HFF-Myc (cell line): ENCODE results near the gene TDRD7.

Experiments used
- DNase-seq: peaks from one replicate; pipeline ENCODE4 v3.0.0-alpha.2; 2011; ENCODE audit warnings: low read depth; ENCODE audit errors: extremely low read depth
- H3K4me3 ChIP-seq: replicated peaks from 2 replicates; pipeline ENCODE4 v1.5.1; 2011; ENCODE audit warnings: low read depth, mild to moderate bottlenecking, control low read depth, low read length
- CTCF ChIP-seq: IDR thresholded peaks from 2 replicates; pipeline ENCODE4 v1.5.1; 2012; ENCODE audit warnings: mild to moderate bottlenecking, low read depth, low read length, control low read depth; ENCODE audit errors: missing control alignments

Gene TDRD7

GRCh38 chr9:97503862-97504210 lies 91.9 kb downstream of the TDRD7 start:
- TF ChIP-seq CTCF, result no peak
- no peak overlapping the region for H3K4me3 ChIP-seq
- DNase-seq, result no peak

- no peak for TF ChIP-seq CTCF
- no peak for DNase-seq
- no peak overlapping the region for H3K4me3 ChIP-seq
These were observed 92.7 kb downstream of the TDRD7 start for GRCh38 chr9:97504381-97505216.

- no peak overlapping the region for H3K4me3 ChIP-seq
- no peak for TF ChIP-seq CTCF
- no peak for DNase-seq
These were observed 93.9 kb downstream of the TDRD7 start for GRCh38 chr9:97505845-97506244.

- H3K4me3 ChIP-seq, result no peak overlapping the region
- no peak for DNase-seq
- no peak for TF ChIP-seq CTCF
These were observed 94.4 kb downstream of the TDRD7 start for GRCh38 chr9:97506306-97506705.

- H3K4me3 ChIP-seq, result no peak overlapping the region
- DNase-seq, result no peak
- TF ChIP-seq CTCF, result no peak
These were observed 94.9 kb downstream of the TDRD7 start for GRCh38 chr9:97506787-97507186.

GRCh38 chr9:97507428-97507984 lies 95.6 kb downstream of the TDRD7 start:
- no peak overlapping the region for H3K4me3 ChIP-seq
- DNase-seq, result no peak
- TF ChIP-seq CTCF, result no peak

- TF ChIP-seq CTCF, result no peak
- H3K4me3 ChIP-seq, result no peak overlapping the region
These were observed 97.0 kb downstream of the TDRD7 start for GRCh38 chr9:97508852-97509251.

More at GRCh38 chr9:97508852-97509251, 97.0 kb downstream of the TDRD7 start:
- DNase-seq, result no peak
